ENCODE measurements around the gene USP21.

DNA sequence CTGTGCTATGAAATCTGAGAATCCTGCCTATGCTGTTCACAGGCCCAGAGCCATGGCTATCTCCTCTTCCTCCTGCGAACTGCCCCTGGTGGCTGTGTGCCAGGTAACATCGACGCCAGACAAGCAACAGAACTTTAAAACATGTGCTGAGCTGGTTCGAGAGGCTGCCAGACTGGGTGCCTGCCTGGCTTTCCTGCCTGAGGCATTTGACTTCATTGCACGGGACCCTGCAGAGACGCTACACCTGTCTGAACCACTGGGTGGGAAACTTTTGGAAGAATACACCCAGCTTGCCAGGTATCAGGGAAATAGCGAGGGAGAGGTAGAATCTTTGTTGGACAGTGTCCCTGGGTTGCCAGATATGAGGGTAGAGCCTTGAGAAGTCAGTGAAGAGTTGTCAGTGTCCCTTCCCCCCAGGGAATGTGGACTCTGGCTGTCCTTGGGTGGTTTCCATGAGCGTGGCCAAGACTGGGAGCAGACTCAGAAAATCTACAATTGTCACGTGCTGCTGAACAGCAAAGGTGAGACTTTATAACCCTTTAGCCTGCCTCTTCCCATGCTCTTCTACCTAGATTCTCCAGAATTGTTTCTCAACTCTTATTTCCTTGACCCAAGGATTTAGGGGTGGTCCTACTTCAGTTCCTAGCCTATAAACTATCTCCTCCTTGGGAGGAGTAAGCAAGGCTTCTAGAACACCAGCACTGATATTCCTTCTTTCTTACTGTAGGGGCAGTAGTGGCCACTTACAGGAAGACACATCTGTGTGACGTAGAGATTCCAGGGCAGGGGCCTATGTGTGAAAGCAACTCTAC lies 40.0 kb upstream of the USP21 start:
- TF ChIP-seq, protein P1, sequence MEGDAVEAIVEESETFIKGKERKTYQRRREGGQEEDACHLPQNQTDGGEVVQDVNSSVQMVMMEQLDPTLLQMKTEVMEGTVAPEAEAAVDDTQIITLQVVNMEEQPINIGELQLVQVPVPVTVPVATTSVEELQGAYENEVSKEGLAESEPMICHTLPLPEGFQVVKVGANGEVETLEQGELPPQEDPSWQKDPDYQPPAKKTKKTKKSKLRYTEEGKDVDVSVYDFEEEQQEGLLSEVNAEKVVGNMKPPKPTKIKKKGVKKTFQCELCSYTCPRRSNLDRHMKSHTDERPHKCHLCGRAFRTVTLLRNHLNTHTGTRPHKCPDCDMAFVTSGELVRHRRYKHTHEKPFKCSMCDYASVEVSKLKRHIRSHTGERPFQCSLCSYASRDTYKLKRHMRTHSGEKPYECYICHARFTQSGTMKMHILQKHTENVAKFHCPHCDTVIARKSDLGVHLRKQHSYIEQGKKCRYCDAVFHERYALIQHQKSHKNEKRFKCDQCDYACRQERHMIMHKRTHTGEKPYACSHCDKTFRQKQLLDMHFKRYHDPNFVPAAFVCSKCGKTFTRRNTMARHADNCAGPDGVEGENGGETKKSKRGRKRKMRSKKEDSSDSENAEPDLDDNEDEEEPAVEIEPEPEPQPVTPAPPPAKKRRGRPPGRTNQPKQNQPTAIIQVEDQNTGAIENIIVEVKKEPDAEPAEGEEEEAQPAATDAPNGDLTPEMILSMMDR (IDR thresholded peaks at IDR 0.05; ENCODE audit: low read depth, low read length, poor library complexity, severe bottlenecking), result peak; percentile 54
- TF ChIP-seq EZH2phosphoT487 (IDR thresholded peaks at IDR 0.05; ENCODE audit: borderline replicate concordance, low read length), result no peak
